Right cardiac atrium (tissue), 5 donors: Measurements from ENCODE around the gene NSL1. TPM values are rescaled to one million over a fixed set of nuclear protein-coding genes. Genes with fewer than 3 reads are reported as not detected.
"Not testable (repeated sequence)": the region's sequence is repeated elsewhere in the genome, so short reads cannot be mapped to it uniquely, and the experiment has no call there.

ENCODE experiments used
- ATAC-seq, 2 donors: fragments of 200-7000 bp; cut with Tn5 transposase; one replicate each; pipeline versions ENCODE4 v1.8.0 to v1.9.1; 2020; ENCODE audit warnings: moderate library complexity in 2 of 2, mild to moderate bottlenecking in 1 of 2
- DNase-seq, 3 donors: peaks; one replicate each; pipeline ENCODE4 v3.0.0-alpha.2; 2020
- H3K27ac ChIP-seq: one replicate; pipeline ENCODE4 v1.5.1; 2013; ENCODE audit warnings: mild to moderate bottlenecking, low read length, control low read depth, moderate library complexity
- H3K27me3 ChIP-seq: one replicate; pipeline ENCODE4 v1.6.1; 2013; ENCODE audit not compliant: control insufficient read depth, insufficient read depth
- H3K4me1 ChIP-seq: one replicate; pipeline ENCODE4 v1.6.1; 2013; ENCODE audit warnings: low read length; ENCODE audit not compliant: control insufficient read depth, insufficient read depth
- H3K4me3 ChIP-seq: one replicate; pipeline ENCODE4 v1.5.1; 2013; ENCODE audit warnings: low read length, control low read depth
- H3K9me3 ChIP-seq: one replicate; pipeline ENCODE4 v1.6.1; 2013; ENCODE audit warnings: low read length; ENCODE audit not compliant: control insufficient read depth
- WGBS: extraction: QIAGEN DNeasy Blood & Tissue Kit; methylation state at CpG from one replicate; pipeline ENCODE4 v1.1.7; 2013; 5-methylcytosine and 5-hydroxymethylcytosine counted together
- intact Hi-C, 4 donors: fragments of 100-400 bp; cut with DNase I; formaldehyde crosslinking; loops; one replicate each; pipeline versions ENCODE4 v1.11.0 to v1.14.0; 2022 to 2023
- polyA plus RNA-seq: library from polyadenylated mRNA; stranded (reverse); fragments of 200-250 nt; gene quantifications from one replicate; pipeline ENCODE4 v1.2.3, GENCODE V29; 2013
- total RNA-seq, 4 donors: library from RNA; stranded (reverse); fragmentation: NEBNext Ultra II Directional; extraction: Animal tissue kit (Norgen Biotek cat#: 25700); gene quantifications; one replicate each; pipeline ENCODE4 v1.2.1, GENCODE V29; 2021
- donor health status: healthy with polysubstance abuse.
- donor health status: DM: no; HTN: yes; CAD: no.
- donor health status: DM: no; HTN: no; CAD: no.
- donor health status: DM: no; HTN: yes; CAD: no; lungs with severe emphysema.
- donor health status: DM: yes; HTN: yes; CAD: no.

The NSL1 gene
- total and polyA plus RNA-seq, 5 donors: 22.5 to 30.6 (median 23.7) TPM

DNA sequence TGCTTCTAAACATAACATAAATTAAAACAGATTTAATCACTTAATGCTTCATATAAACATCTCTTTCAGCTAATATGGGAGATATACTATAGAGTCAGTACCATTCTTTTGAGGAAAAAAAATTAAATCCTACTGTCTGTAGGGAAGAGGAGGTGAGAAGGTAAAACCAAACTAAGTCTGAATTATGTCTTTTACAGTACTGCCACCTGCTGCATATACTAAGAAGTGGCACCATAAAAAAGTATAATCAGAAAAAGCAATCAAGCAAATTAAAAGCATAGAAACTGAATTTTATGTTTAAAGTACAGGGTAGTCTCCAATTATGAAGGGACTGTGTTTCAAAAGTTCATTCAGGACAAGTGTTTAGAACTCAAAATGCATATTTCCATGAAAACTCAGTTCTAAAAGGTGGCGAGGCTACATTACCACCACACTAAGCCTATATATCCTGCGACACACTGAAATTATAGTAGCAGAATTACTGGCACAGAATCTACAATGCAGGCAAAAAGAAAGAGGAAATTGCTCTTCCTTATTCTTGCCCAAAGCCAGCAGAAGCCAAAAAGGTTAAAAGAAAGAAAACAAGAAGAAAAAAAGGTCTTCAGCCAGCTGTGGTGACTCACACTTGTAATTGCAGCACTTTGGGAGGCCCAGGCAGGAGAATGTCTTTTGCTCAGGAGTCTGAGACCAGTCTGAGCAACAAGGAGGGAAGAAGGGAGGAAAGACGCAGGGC, 9.0 kb downstream of the NSL1 start:
- peak; percentile 14 to 26 for ATAC-seq
- intact Hi-C loops: loop anchor here (5.0 to 10.0 kb wide), 3 partner anchors 115 to 308 kb away; no protein-coding TSS in a partner anchor

GRCh38 chr1:212781225-212781624, 10.4 kb downstream of the NSL1 start:
- Histone ChIP-seq H3K4me1 (no peaks in the 10 kb centered on the region), H3K4me3 (no peak overlapping the region), H3K27ac (no peak overlapping the region), H3K27me3 (no peaks in the 10 kb centered on the region), H3K9me3 (no peaks in the 10 kb centered on the region)
- 89% methylated on average over 2 of the region's 2 CpGs for WGBS
- intact Hi-C loops: loop anchor here (5.0 to 10.0 kb wide), 3 partner anchors 114 to 306 kb away; no protein-coding TSS in a partner anchor
- DNase-seq (no peak), ATAC-seq (no peak)

More for the DNA sequence above, 9.0 kb downstream of the NSL1 start:
- H3K27me3 ChIP-seq: no peaks in the 10 kb centered on the region
- no peaks in the 10 kb centered on the region for H3K9me3 ChIP-seq
- 88% methylated on average over 3 of the region's 3 CpGs for WGBS
- H3K27ac ChIP-seq: no peak overlapping the region
- no peak overlapping the region for H3K4me3 ChIP-seq
- no peak for DNase-seq
- H3K4me1 ChIP-seq: no peaks in the 10 kb centered on the region

DNA sequence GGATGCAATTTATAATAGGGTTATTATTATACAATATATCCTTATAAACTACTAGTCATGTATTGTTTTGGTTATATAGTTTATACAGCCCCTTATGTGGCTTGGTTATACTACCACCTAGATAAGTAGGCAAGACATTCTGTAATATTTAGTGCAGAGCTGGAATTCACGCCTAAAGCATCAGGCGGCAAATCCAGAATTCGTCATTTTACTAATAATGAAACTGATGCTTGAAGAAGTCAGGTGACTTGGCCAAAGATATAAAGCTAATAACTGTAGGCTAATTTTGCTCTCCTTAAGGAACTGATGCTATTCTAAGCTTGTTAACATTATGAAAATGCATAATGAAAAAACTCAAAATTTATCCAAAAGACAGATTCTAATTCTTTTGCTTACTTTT, 10.8 kb downstream of the NSL1 start:
- Histone ChIP-seq H3K4me1 (no peaks in the 10 kb centered on the region), H3K27ac (no peak overlapping the region), H3K27me3 (no peaks in the 10 kb centered on the region), H3K4me3 (no peak overlapping the region), H3K9me3 (no peaks in the 10 kb centered on the region)
- intact Hi-C loops: loop anchor here (5.0 to 10.0 kb wide), 3 partner anchors 113 to 306 kb away; no protein-coding TSS in a partner anchor
- ATAC-seq (no peak), DNase-seq (no peak)
- WGBS: 90% methylated on average over 3 of the region's 3 CpGs

GRCh38 chr1:212779086-212779485, 12.5 kb downstream of the NSL1 start:
- ATAC-seq, H3K9me3 ChIP-seq, H3K27ac ChIP-seq, H3K4me1 ChIP-seq, H3K4me3 ChIP-seq, H3K27me3 ChIP-seq, intact Hi-C loops: not testable (repeated sequence)
- DNase-seq: peak in 1 of 3 donors; percentile 60
- 96% methylated on average over 31 of the region's 32 CpGs for WGBS

DNA sequence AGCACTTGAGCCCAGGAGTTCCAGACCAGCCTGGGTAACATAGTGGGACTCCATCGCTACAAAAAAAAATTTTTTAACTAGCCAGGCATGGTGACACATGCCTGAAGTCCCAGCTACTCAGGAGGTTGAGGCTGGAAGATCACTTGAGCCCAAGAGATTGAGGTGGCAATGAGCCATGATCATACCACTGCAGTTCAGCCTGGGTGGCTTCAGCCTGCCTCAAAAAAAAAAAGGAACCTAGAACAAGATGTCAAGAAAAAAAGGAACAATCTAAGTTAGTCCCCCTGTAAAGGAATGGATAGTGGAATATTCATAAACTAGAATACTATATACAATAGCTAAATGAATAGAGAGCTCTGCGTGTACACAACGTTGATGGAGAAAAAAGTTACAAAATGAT, 14.4 kb downstream of the NSL1 start:
- no peaks in the 10 kb centered on the region for H3K27me3 ChIP-seq
- intact Hi-C loops: no loop called here
- no peak overlapping the region for H3K27ac ChIP-seq
- H3K4me1 ChIP-seq: no peaks in the 10 kb centered on the region
- WGBS: 90% methylated on average over 3 of the region's 3 CpGs
- DNase-seq (no peak), ATAC-seq (no peak)
- no peak overlapping the region for H3K4me3 ChIP-seq
- no peaks in the 10 kb centered on the region for H3K9me3 ChIP-seq

GRCh38 chr1:212775241-212775640, 16.3 kb downstream of the NSL1 start:
- no peak overlapping the region for H3K4me3 ChIP-seq
- H3K27me3 ChIP-seq: no peaks in the 10 kb centered on the region
- no peak overlapping the region for H3K27ac ChIP-seq
- no peaks in the 10 kb centered on the region for H3K9me3 ChIP-seq
- no peak for ATAC-seq
- no peaks in the 10 kb centered on the region for H3K4me1 ChIP-seq
- intact Hi-C loops: no loop called here
- DNase-seq: no peak

DNA sequence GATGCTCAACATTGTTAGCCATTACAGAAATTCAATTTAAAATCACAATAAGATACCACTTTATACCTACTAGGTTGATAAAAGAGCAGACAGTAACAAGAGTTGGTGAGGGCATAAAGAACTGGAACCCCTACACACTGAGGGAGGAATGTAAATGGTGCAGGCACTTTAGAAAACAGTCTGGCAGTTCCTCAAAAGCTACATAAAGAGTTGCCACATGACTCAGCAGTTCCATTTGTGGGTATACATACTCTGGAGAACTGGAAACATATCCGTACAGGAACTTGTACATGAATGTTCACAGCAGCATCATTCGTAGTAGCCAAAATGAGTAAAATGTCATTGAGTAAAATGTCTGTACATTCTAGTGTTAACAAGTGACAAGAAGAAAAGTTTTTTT, 17.0 kb downstream of the NSL1 start:
- DNase-seq: no peak
- ATAC-seq: peak in 1 of 2 donors; percentile 11
- 82% methylated on average over 2 of the region's 2 CpGs for WGBS
- no peak overlapping the region for H3K27ac ChIP-seq
- intact Hi-C loops: no loop called here
- no peaks in the 10 kb centered on the region for H3K27me3 ChIP-seq
- H3K4me1 ChIP-seq: no peaks in the 10 kb centered on the region
- no peaks in the 10 kb centered on the region for H3K9me3 ChIP-seq
- no peak overlapping the region for H3K4me3 ChIP-seq

- Histone ChIP-seq H3K9me3 (no peaks in the 10 kb centered on the region), H3K27ac (no peak overlapping the region), H3K27me3 (no peaks in the 10 kb centered on the region), H3K4me3 (no peak overlapping the region), H3K4me1 (no peaks in the 10 kb centered on the region)
- intact Hi-C loops: no loop called here
- 96% methylated on average over 2 of the region's 2 CpGs for WGBS
- ATAC-seq (no peak), DNase-seq (no peak)
These were observed 18.6 kb downstream of the NSL1 start for GRCh38 chr1:212773011-212773410.

DNA sequence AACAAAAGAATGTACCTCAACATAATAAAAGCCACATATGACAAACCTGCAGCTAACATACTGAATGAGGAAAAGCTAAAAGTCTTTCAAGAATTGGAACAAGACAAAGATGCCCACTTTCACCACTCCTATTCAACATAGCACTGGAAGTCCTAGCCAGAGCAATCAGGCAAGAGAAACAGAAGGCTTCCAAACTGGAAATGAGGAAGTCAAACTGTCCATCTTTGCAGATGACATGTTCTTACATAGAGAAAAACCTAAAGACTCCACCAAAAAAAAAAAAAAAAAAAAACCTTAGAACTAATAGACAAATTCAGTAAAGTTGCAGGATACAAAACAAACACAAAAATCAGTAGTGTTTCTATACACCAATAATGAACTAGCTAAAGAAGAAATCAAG, 20.2 kb downstream of the NSL1 start:
- Histone ChIP-seq H3K27ac (no peak overlapping the region), H3K4me1 (no peaks in the 10 kb centered on the region), H3K4me3 (no peak overlapping the region), H3K9me3 (no peaks in the 10 kb centered on the region), H3K27me3 (no peaks in the 10 kb centered on the region)
- DNase-seq: no peak
- no peak for ATAC-seq
- intact Hi-C loops: no loop called here

DNA sequence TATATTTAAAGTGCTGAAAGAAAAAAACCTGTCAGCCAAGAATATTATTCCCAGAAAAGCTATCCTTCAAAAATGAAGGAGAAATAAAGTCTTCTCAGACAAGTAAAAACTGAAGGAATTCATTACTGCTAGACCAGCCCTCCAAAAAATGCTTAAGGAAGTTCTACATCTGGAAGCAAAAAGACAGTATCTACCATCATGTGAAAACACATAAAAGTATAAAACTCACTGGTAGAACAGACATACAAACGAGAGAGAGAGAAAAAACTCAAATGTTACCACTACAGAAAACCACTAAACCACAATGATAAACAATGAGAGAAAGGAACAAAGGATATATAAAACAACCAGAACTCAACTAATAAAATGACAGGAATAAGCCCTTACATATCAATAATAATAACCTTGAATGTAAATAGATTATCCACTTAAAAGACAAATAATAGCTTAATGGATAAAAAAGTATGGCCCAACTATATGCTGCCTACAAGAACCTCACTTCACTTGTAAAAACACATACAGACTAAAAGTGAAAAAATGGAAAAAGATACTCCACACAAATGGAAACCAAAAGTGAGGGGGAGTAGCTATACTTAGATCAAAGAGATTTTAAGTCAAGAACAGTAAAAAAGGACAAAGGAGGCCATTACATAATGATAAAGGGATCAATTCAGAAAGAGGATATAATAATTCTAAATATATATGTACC, 22.0 kb downstream of the NSL1 start:
- intact Hi-C loops: no loop called here
- 88% methylated on average over 1 of the region's 1 CpG for WGBS

GRCh38 chr1:212766825-212767224, 24.8 kb downstream of the NSL1 start:
- H3K27me3 ChIP-seq, ATAC-seq, DNase-seq, H3K9me3 ChIP-seq, H3K4me3 ChIP-seq, H3K4me1 ChIP-seq, H3K27ac ChIP-seq, intact Hi-C loops: not testable (repeated sequence)
- 49% methylated on average over 2 of the region's 2 CpGs for WGBS

More for the DNA sequence above, 22.0 kb downstream of the NSL1 start:
- ATAC-seq (no peak), DNase-seq (no peak)
- Histone ChIP-seq H3K4me1 (no peaks in the 10 kb centered on the region), H3K27ac (no peak overlapping the region), H3K27me3 (no peaks in the 10 kb centered on the region), H3K4me3 (no peak overlapping the region), H3K9me3 (no peaks in the 10 kb centered on the region)
